GM12874 (cell line): ENCODE results near the gene TSEN54.

ENCODE experiments used
- TF ChIP-seq, protein P1 (sequence below): IDR thresholded peaks from 2 replicates; pipeline ENCODE4 v1.5.1; 2011; ENCODE audit warnings: low read depth, mild to moderate bottlenecking, control low read depth, low read length, moderate library complexity; ENCODE audit not compliant: insufficient read depth

The TSEN54 gene

DNA sequence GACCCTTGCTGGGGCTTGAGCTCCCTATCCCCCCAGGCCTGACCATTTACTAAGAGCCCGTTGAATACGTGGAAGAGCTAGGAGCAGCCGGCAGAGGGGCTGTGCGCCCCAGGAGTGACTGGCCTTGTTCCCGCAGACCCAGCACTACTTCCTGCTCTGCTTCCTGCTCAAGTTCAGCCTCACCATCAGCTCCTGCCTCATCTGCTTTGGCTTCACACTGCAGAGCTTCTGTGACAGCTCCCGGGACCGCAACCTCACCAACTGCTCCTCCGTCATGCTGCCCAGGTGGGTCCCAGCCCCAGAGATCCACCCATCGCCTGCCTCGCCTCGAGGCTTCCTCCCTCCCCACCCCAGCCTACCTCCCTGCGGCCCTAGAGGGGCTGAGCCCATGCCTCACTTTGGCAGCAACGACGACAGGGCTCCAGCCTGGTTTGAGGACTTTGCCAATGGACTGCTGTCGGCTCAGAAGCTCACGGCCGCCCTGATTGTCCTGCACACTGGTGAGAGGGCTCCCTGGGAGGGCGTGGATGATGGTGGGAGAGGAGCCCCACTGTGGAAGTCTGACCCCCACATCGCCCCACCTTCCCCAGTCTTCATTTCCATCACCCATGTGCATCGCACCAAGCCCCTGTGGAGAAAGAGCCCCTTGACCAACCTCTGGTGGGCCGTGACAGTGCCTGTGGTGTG is 18.1 kb upstream of the TSEN54 start:
- TF ChIP-seq, protein P1, sequence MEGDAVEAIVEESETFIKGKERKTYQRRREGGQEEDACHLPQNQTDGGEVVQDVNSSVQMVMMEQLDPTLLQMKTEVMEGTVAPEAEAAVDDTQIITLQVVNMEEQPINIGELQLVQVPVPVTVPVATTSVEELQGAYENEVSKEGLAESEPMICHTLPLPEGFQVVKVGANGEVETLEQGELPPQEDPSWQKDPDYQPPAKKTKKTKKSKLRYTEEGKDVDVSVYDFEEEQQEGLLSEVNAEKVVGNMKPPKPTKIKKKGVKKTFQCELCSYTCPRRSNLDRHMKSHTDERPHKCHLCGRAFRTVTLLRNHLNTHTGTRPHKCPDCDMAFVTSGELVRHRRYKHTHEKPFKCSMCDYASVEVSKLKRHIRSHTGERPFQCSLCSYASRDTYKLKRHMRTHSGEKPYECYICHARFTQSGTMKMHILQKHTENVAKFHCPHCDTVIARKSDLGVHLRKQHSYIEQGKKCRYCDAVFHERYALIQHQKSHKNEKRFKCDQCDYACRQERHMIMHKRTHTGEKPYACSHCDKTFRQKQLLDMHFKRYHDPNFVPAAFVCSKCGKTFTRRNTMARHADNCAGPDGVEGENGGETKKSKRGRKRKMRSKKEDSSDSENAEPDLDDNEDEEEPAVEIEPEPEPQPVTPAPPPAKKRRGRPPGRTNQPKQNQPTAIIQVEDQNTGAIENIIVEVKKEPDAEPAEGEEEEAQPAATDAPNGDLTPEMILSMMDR = no peak

DNA sequence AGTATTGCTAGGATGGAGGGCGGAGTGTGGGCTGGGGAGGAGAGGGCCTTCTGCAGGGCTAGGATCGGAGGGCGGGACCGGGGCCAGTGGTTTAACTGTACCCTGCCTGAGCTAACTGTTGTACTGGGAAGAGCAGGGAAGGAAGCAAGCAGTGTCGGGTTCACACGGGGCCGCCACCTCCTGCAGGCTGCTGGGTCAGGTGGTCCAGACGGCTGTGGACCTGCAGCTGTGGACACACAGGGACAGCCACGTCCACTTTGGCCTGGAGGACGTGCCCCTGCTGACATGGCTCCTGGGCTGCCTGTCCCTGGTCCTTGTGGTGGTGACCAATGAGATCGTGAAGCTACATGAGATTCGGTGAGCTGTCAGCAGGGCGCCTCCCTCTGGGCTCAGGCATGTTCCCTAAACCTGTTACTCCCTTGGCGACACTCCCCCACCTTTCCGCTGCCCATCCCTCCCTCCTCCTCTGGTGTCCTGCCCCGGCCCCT is 17.6 kb upstream of the TSEN54 start:
- TF ChIP-seq, protein P1 = no peak

DNA sequence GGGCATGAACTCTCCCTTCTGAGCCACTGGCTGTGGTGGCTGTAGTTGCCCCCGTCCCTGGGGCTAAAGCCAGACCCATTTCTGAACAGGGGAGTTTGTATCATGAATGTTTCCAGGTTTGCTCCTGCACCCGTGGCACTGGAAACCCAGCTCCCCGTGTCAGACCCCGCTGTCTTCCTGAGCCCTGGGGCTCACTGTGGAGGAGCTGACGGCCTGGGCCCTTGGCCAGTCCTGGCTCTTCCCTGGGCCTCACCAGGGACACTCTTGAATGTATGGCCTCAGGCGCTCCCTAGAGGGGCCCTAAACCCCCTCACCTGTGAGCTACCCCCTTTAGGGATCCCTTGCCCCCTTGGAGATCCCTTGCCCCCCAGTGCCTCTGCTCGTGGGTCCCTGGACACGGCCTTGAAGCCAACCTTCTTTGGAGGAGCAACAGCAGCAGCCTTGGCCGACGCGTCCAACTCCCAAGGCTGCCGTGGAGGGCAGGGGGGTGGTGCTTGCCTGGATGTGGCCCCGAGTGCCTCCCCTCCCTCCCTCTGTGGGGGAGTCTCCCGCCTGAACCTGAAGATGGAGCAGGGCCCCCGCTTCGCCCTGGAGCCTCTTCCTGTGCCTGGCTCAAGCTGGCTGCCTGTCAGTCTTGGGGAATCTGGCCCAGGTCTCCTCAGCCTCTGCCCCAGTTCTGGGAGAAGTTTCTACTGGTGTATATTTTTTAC is 16.9 kb upstream of the TSEN54 start:
- TF ChIP-seq, protein P1 = no peak

DNA sequence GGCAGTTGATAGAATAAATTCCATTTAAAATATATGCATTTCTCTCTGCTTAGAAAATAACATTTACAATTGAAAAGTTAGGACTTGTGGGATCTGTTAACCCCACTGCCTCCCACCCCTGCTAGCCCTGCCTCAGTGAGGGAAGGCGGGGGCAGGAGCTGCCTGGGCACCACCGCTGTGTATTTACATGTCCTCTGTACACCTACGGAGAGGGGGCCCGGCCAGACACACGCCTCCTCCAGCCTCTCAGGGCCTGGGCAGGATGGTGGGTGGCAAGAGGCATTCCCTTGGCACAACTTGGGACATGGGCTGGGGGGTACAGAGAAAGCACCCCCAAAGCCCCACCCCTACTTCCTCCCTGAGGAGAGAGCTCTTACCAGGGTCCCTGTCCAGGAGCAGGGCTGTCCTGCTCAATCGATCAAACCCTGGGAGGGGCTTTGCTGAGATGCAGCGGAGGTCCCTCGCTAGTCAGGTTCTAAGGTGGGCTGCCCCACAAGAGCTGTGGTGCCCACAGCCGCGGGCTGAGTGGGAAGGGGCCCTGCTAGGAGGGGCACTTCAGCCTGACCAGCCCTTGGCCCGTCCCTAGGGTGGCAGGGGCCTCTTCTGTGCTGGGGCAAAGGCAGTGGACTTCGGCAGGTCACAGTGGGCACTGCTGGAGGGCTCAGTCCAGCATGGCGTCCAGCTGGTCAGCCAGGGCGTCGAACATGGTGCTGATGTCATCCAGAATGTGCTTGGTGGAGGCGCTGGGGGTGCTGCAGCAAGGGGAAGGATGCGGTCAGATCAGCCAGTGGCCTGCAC is 15.7 kb upstream of the TSEN54 start:
- TF ChIP-seq, protein P1 = no peak

DNA sequence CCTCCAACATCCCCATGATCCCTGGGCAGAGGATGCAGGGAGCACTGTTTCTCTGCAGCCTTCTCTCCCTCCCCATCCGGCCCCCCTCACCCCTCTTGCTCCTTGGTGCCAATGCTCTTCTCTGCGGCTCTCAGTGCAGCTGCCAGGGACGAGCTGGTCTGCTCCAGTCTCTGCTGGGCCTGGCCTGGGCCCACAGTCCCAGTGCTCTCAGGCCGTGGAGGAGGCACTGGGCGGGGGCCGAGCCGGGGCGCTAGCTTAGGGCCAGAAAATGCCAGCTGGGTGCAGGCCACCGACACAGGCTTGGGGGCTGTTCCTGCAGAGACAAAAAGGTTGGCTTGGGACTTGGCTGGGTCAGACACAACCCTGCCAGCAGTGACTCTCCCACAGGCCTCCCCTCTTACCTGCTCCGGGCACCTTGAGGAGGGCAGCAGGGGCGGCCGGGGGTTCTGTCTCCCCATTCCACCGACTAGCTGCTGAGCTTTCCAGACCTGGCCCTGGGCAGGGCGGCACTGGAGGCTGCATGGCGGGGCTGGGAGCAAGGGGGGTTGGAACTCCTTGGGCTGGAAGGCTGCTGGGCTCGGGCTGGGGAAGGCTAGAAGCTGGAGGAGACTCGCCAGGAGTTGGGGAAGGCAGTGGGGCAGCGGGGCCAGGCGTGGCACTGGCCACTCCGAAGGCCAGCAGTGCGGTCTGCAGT is 14.8 kb upstream of the TSEN54 start:
- TF ChIP-seq, protein P1 = no peak

DNA sequence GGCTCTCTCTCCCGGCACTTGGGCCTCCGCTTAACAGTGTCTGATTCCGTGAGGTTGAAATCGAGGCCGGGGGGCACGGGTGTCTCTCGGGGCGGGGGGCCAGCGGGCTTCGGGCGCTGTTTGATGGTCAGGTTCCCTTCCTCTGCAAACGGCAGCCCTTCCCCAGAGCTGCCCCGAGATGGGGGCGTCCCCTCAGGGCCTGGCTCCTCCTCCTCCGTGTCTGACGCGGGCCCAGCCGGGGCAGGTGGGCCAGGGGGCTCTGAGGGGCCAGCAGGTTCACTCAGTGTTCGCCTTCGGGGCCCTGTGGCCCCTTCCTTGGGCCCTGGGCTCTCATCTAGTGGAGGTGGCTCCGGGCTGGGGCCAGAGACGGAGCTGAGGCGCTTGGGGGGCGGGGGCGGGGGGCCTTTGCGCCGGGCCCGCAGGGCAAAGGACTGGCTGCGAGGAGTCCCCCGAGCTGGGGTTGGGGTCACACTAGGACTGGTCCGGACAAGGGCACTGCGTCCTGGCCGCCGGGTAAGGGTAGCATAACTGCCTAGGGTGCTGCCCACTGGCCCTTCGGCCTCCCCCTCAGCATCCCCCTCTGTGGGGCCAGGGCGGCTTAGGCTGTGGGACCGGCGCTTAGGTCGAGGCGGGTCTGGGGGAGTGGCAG is 14.1 kb upstream of the TSEN54 start:
- TF ChIP-seq, protein P1 = no peak
